ENCODE results near the gene POLR2J3.
"Not testable (repeated sequence)": the region's sequence is repeated elsewhere in the genome, so short reads cannot be mapped to it uniquely, and the experiment has no call there.

The POLR2J3 gene

DNA sequence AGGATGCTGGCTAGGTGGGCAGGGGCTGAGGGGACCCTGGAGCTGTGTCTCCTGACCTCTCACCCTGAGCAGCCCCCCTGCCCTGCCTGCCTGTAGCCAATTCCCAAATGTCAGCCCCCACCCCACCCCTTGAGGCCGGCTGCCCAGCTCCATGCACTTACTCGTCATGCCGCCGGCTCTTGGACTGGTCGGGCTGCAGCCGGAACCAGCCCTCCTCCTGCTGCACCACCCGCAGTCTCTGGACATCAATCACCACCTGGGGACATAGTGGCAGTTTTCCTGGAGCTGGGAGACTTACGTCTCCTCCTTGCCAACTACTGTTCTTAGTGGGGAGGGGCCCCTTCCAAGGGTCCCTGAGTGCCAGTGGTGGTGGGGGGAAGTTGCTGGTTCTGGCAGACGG is 27.3 kb upstream of the POLR2J3 start:
- H3K4me3 Mint-ChIP-seq; H3K4me1 Mint-ChIP-seq (ENCODE audit: low read depth); H3K36me3 Mint-ChIP-seq (ENCODE audit: low read depth); H3K27ac Mint-ChIP-seq; H3K9me3 Mint-ChIP-seq; H3K27me3 Mint-ChIP-seq (ENCODE audit: low read depth): not testable (repeated sequence)

DNA sequence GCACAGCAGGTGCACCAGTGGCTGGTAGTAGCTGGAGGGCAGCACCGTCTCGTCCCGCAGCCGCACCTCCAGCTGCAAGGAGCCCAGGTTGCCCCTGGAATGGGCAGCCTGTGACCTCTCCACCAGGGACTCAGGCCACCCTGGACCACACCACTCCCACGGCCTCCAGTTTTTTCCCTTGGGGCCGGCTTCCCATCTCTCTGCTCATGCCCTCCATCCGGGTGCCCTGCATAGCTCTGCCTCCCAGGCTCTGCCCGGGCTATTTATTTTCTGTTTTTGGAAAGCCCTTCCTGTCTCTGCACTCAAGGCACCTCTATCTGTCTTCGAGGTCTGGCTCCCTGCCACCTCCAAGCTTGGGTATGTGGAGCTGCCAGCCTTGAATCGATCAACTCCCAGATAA is 23.7 kb upstream of the POLR2J3 start:
- H3K27me3 Mint-ChIP-seq (ENCODE audit: low read depth); H3K27ac Mint-ChIP-seq; H3K4me3 Mint-ChIP-seq; H3K4me1 Mint-ChIP-seq (ENCODE audit: low read depth); H3K36me3 Mint-ChIP-seq (ENCODE audit: low read depth); H3K9me3 Mint-ChIP-seq: not testable (repeated sequence)

DNA sequence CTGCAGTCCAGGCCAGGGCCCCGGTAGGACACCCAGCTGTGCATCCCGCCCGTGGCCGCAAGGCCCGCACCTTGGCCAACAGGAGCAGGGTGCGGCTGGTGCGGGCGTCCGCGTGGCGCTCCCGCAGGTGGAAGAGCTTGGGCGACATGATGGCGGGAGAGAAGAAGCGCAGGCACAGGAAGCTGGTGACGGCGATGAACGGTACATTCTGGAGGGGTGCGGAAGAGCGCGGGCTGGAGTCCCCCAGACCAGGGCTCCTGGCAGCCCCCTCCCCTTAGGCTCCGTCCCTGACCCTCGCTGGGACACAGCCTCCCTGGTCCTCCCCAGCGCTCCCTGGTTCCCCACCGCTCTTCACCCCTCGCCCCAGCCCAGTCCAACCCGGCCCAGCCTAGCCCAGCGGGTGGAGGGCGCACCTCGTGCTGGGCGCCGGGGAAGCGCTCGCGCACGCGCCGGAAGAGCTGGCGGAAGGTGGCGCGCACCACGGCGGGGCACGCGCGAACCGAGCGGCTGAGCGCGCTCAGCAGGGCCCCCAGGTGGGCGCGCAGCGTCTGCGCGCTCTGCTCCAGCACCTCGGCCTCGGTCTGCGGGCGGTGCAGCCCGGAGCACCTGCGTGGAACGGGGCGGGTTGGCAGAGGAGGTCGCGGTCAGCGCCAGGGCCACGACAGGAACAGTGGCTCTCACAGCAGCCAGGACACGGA is 21.4 kb upstream of the POLR2J3 start:
- H3K9me3 Mint-ChIP-seq; H3K4me1 Mint-ChIP-seq (ENCODE audit: low read depth); H3K27ac Mint-ChIP-seq; H3K4me3 Mint-ChIP-seq; H3K36me3 Mint-ChIP-seq (ENCODE audit: low read depth); H3K27me3 Mint-ChIP-seq (ENCODE audit: low read depth): not testable (repeated sequence)

DNA sequence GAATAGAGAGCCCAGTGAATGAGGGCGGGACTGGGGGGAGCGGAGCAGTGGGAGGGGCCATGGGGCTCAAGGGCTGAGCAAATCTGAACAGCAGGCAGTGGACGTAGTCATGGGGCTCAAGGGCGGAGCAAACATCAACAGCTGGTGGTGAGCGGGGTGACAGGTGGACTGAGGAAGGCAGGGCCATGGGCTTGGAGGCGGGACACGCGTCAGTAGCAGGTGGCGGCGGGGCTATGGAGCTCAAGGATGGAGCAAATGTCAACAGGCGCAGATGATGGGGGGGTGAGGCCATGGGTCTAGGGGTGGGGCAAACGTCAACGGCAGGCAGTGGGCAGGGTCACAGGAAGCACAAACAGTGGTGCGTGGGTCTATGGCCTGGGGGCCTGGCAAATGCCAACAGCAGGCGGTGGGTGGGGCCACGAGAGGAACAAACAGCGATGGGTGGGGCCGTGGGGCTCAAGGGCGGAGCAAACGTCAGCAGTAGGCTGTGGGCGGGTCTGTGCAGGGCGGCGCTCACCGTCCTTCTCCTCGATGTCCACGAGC is 20.2 kb upstream of the POLR2J3 start:
- H3K4me1 Mint-ChIP-seq (ENCODE audit: low read depth); H3K27ac Mint-ChIP-seq; H3K9me3 Mint-ChIP-seq; H3K4me3 Mint-ChIP-seq; H3K27me3 Mint-ChIP-seq (ENCODE audit: low read depth); H3K36me3 Mint-ChIP-seq (ENCODE audit: low read depth): not testable (repeated sequence)

DNA sequence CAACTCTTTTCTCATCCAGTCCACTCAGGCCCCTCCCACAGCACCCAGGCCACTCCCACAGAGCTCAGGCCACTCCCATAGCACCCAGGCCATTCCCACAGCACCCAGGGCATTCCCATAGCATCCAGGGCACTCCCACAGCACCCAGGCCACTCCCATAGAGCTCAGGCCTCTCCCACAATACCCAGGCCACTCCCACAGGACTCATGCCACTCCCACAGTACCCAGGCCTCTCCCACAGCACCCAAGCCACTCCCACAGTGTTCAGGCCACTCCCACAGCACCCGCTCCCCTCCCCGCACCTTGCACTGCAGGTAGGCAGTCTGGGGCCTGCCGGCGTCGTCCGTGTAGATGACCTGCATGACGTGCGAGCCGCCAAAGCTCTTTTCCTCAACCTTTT is 17.5 kb upstream of the POLR2J3 start:
- not testable (repeated sequence) for H3K27ac Mint-ChIP-seq; H3K4me1 Mint-ChIP-seq (ENCODE audit: low read depth); H3K36me3 Mint-ChIP-seq (ENCODE audit: low read depth); H3K4me3 Mint-ChIP-seq; H3K27me3 Mint-ChIP-seq (ENCODE audit: low read depth); H3K9me3 Mint-ChIP-seq

DNA sequence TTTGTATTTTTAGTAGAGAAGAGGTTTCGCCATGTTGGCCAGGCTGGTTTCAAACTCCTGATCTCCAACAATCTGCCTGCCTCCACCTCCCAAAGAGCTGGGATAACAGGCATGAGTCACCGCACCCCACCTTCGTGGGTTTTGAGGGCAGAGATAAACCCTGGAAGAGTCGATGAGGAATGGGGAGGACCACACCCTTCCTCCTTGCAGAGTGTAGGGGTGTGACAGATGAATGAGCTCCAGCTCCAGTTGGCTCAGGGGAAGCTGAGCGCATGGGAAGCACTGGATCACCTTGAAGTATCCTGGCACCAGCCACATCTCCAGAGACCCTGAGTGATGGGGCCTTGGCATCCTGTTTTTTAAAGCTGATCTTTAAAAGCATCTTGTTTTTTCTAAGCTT is 11.1 kb upstream of the POLR2J3 start:
- not testable (repeated sequence) for H3K27ac Mint-ChIP-seq, H3K4me3 Mint-ChIP-seq

DNA sequence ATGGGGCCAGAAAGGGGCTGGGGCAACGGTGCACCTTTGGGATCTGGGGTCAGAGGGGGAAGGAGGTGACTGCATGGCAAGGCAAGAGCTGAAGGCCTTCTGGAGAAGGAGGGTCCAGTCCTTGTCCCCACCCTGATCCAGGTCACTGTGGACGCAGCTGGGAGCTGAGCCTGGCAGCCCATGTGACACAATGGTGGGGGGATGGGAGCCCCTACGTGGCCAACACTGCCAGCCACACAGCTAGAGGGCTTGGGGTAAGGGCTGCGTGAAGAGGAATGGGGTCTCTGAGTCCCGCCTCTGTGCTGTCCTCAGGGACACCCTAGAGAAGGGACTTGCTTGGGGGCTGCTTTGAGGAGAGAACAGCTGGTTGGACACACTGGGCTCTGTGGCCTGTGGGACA is 9.3 kb upstream of the POLR2J3 start:
- not testable (repeated sequence) for H3K36me3 Mint-ChIP-seq (ENCODE audit: low read depth); H3K27me3 Mint-ChIP-seq (ENCODE audit: low read depth); H3K9me3 Mint-ChIP-seq; H3K4me3 Mint-ChIP-seq; H3K4me1 Mint-ChIP-seq (ENCODE audit: low read depth); H3K27ac Mint-ChIP-seq

More for the DNA sequence above, 11.1 kb upstream of the POLR2J3 start:
- H3K36me3 Mint-ChIP-seq (ENCODE audit: low read depth); H3K4me1 Mint-ChIP-seq (ENCODE audit: low read depth); H3K9me3 Mint-ChIP-seq; H3K27me3 Mint-ChIP-seq (ENCODE audit: low read depth): not testable (repeated sequence)

DNA sequence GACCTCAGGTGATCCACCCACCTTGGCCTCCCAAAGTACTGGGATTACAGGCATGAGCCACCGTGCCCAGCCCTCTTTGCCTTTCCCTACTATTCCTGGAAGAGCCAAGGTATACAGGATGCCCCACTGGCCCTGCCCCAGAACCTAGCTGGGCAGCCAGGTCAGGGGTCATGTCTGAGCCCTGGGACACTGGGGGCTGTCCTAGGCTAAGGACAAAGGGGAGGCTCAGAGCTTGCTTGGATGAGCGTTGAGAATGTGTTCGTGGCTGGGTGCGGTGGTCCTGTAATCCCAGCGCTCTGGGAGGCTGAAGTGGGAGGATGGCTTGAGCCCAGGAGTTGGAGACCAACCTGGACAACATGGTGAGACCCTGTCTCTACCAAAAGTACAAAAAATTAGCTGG is 6.1 kb upstream of the POLR2J3 start:
- not testable (repeated sequence) for H3K9me3 Mint-ChIP-seq; H3K27me3 Mint-ChIP-seq (ENCODE audit: low read depth); H3K4me3 Mint-ChIP-seq; H3K4me1 Mint-ChIP-seq (ENCODE audit: low read depth); H3K27ac Mint-ChIP-seq; H3K36me3 Mint-ChIP-seq (ENCODE audit: low read depth)

DNA sequence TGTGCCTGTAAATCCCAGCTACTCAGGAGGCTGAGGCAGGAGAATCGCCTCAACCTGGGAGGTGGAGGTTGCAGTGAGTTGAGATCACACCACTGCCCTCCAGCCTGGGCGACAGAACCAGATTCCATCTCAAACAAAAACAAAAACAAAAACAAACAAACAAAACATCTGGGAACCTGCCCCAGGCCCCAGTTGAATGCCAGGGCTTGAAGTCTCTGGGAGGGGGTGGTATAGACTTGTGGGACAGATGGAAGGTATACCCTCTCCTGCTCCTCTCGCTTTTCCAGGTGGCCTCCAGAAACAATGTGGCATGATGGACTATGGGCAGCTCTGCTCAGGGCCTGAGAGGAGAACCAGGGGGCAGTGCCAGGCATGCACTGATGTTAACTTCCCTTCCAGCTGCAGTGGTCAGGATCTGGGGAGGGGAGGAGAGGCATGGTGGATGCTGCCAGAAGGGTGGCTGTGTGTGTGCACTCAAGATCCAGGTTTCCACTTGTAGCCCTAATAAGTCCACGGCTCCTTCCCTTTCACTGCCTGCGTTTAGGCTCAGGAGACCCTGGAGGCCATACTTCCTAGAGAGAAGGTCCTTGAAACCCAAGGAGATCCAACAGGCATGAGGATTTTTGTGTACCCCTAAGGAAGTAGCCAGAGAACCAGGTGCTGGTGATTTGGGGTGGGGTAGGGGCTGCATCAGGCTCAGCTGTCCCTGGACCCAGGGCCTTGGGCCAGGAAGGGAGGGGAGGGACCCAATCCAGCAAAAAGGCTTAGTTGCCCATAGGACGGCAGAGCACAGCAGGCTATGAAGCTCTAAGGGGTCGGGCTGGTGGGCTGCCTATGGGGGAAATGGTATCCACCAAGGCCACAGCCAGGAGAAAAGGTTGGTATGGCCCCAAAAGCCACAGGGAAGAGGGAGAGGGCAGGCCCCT is 5.2 kb upstream of the POLR2J3 start:
- not testable (repeated sequence) for H3K4me3 Mint-ChIP-seq; H3K4me1 Mint-ChIP-seq (ENCODE audit: low read depth); H3K9me3 Mint-ChIP-seq; H3K36me3 Mint-ChIP-seq (ENCODE audit: low read depth); H3K27ac Mint-ChIP-seq; H3K27me3 Mint-ChIP-seq (ENCODE audit: low read depth)

DNA sequence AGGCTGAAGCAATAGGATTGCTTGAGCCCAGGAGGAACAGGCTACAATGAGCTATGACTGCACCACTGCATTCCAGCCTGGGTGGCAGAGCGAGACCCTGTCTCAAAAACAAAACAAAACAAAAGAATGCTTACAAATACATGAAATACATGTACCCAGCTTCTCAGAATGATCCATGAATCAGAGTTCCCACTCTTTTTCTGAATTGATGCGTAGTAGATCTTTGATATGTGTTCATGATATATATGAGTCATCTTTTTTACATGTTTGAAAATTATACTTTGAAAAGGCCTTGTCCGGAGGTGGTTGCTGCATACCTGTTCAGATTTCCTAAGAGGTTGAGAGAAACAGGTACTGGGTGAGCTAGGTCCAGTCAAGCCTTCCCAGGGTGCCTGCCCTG is 4.0 kb upstream of the POLR2J3 start:
- H3K9me3 Mint-ChIP-seq; H3K36me3 Mint-ChIP-seq (ENCODE audit: low read depth); H3K4me3 Mint-ChIP-seq; H3K27me3 Mint-ChIP-seq (ENCODE audit: low read depth); H3K4me1 Mint-ChIP-seq (ENCODE audit: low read depth); H3K27ac Mint-ChIP-seq: not testable (repeated sequence)

DNA sequence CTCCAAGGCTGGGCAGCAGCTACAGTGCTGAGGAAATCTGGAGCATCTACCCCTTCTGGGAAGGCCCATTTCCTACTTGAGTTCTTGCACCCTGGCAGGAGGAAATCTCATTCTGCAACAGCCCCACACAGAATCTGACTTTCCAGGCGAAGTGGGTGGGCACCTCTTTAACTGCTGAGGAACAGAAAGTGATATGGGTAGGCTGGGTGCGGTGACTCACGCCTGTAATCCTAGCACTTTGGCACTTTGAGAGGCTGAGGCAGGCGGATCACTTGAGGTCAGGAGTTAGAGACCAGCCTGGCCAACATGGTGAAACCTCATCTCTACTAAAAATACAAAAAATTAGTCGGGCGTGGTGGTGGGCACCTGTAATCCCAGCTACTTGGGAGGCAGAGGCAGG is 2.2 kb upstream of the POLR2J3 start:
- H3K27ac Mint-ChIP-seq; H3K4me1 Mint-ChIP-seq (ENCODE audit: low read depth); H3K4me3 Mint-ChIP-seq; H3K36me3 Mint-ChIP-seq (ENCODE audit: low read depth); H3K27me3 Mint-ChIP-seq (ENCODE audit: low read depth); H3K9me3 Mint-ChIP-seq: not testable (repeated sequence)

DNA sequence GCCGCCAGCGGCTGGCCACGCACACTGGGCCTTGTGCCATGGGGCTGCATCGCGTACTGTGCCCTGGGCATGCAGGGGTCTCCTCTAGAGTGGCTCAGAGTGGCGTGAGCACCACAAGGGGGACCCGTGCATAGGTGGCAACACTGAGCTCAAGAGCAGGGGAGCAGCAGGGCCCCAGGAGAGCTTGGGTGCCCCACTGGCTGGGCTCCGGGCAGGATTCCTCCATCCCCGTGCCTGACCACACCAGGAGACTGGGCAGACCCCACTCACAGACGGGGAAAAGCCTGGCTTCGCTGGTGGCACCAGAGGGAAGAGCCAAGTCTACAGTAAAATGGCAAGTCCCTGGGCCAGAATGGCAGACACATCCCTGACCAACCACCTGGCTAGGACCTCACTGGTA is 3.8 kb downstream of the POLR2J3 start:
- not testable (repeated sequence) for H3K9me3 Mint-ChIP-seq; H3K27ac Mint-ChIP-seq; H3K4me3 Mint-ChIP-seq; H3K27me3 Mint-ChIP-seq (ENCODE audit: low read depth); H3K36me3 Mint-ChIP-seq (ENCODE audit: low read depth); H3K4me1 Mint-ChIP-seq (ENCODE audit: low read depth)

DNA sequence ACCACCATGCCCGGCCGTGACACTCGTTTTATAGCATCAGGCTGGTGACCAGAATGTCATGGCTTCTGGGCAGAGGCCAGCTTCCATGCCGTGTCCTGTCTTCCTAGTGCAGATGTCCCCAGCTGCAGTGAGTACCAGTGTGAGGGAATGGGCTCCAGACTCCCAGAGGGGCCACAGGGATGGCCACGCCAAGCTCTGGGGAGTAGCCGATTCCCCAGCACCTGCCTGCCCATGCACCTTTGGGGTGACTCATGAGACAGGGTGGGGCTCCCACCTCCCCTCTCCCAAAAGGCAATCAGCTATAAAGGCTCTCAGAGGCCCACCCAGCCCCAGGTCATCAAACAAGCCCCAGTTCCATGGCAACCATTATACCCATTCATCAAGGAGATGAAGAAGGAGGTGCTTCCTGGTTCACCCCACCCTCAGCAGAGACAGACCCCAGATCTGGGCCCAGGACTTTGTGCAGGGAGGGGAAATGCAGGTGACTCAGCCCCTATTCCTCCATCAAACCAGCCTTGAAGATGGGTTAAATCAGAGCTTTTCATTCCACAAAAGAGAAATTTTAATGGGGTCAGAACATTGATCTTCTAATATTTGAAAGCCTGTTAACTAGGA is 21.5 kb downstream of the POLR2J3 start, which contains the start of gene SPDYE2:
Gene SPDYE2 (plus strand): TSS at position 419 of the 615 bp plus-strand sequence. CDS start 2,030 bp downstream, outside the sequence.
- H3K4me3 Mint-ChIP-seq; H3K27me3 Mint-ChIP-seq (ENCODE audit: low read depth); H3K9me3 Mint-ChIP-seq; H3K27ac Mint-ChIP-seq; H3K4me1 Mint-ChIP-seq (ENCODE audit: low read depth); H3K36me3 Mint-ChIP-seq (ENCODE audit: low read depth): not testable (repeated sequence)

DNA sequence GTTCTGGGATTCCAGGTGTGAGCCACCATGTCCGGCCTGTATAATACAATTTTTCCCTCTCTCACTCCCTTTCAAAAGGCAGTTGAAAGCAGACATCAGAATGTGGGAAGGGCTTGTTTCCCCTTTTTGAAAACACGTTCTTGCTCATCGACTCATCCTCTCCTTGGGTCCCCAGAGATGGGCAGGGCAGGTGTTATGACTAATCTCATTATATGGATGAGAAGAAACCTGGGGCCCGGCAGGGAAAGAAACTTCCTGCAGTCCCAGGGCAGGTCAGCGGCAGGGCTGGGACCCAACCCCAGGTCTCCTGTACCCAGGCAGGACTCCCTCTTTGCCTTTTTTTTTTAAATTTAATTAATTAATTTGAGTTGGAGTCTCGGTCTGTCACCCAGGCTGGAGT is 26.0 kb downstream of the POLR2J3 start:
- not testable (repeated sequence) for H3K9me3 Mint-ChIP-seq; H3K4me3 Mint-ChIP-seq; H3K27me3 Mint-ChIP-seq (ENCODE audit: low read depth); H3K36me3 Mint-ChIP-seq (ENCODE audit: low read depth); H3K27ac Mint-ChIP-seq; H3K4me1 Mint-ChIP-seq (ENCODE audit: low read depth)

DNA sequence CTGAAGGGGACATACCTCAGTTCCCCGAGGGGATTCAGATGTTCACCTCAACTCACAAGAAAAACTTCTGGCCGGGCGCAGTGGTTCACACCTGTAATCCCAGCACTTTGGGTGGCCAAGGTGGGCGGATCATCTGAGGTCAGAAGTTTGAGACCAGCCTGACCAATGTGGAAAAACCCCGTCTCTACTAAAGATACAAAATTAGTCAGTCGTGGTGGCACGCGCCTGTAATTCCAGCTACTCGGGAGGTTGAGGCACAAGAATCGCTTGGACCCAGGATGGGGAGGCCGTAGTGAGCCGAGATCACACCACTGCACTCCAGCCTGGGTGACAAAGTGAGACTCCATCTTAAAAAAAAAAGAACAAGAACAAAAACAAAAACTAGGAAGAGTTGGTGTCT is 27.1 kb downstream of the POLR2J3 start:
- not testable (repeated sequence) for H3K4me1 Mint-ChIP-seq (ENCODE audit: low read depth)

More for the DNA sequence above, 27.1 kb downstream of the POLR2J3 start:
- not testable (repeated sequence) for H3K9me3 Mint-ChIP-seq; H3K36me3 Mint-ChIP-seq (ENCODE audit: low read depth); H3K27me3 Mint-ChIP-seq (ENCODE audit: low read depth); H3K4me3 Mint-ChIP-seq; H3K27ac Mint-ChIP-seq
